PFSK-1 (cell line): Measurements from ENCODE around the gene AADACL4.

Experiments
- FOXP2 ChIP-seq: optimal IDR thresholded peaks from 2 replicates; pipeline ENCODE3; 2011; ENCODE audit warnings: borderline replicate concordance, control low read depth, inconsistent platforms; ENCODE audit not compliant: insufficient read depth; ENCODE audit errors: extremely low read length, extremely low read depth
- POLR2AphosphoS5 ChIP-seq: IDR thresholded peaks from 2 replicates; pipeline ENCODE4 v1.6.1; 2012; ENCODE audit warnings: low read depth, mild to moderate bottlenecking, control low read depth, low read length, moderate library complexity
- REST ChIP-seq, 2 experiments: IDR thresholded peaks; 2 replicates each; pipeline versions ENCODE4 v1.6.1 to v1.8.0; 2011 to 2012; ENCODE audit warnings: low read depth in 2 of 2, low read length in 2 of 2, control low read depth in 1 of 2, inconsistent platforms in 1 of 2, mild to moderate bottlenecking in 1 of 2, moderate library complexity in 1 of 2; ENCODE audit not compliant: insufficient read depth in 1 of 2
- SIN3A ChIP-seq: IDR thresholded peaks from 2 replicates; pipeline ENCODE4 v1.6.1; 2012; ENCODE audit warnings: mild to moderate bottlenecking, low read length, moderate library complexity, borderline replicate concordance; ENCODE audit not compliant: insufficient read depth
- TAF1 ChIP-seq: IDR thresholded peaks from 2 replicates; pipeline ENCODE4 v1.6.1; 2012; ENCODE audit warnings: low read length, control low read depth, borderline replicate concordance; ENCODE audit not compliant: insufficient read depth

The AADACL4 gene

DNA sequence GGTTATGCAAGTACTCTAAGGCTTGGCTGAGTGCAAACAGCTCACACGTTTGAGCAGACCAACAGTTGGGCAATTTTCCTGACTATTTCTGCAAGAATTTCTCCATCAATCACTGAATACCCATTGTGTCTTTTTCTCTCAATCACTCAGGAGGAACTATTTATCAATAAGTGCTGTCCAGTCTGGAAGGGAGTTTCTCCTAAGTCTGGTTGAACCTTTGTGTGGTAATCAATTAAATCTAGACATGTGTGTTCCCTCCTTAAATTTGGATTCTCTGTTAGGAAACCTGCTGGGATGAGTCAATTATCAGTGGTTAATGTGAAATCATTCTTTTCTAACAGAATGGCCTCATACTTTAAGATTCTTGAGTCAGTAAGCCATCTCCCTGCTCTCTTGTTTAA, 65.2 kb downstream of the AADACL4 start:
- TF ChIP-seq POLR2AphosphoS5: no peak
- no peak for TF ChIP-seq TAF1
- TF ChIP-seq SIN3A: no peak
- TF ChIP-seq FOXP2: no peak
- TF ChIP-seq REST (IDR thresholded peaks at IDR 0.05; ENCODE audit: insufficient read depth in 1 of 2, low read depth in 2 of 2, low read length in 2 of 2): no peak

DNA sequence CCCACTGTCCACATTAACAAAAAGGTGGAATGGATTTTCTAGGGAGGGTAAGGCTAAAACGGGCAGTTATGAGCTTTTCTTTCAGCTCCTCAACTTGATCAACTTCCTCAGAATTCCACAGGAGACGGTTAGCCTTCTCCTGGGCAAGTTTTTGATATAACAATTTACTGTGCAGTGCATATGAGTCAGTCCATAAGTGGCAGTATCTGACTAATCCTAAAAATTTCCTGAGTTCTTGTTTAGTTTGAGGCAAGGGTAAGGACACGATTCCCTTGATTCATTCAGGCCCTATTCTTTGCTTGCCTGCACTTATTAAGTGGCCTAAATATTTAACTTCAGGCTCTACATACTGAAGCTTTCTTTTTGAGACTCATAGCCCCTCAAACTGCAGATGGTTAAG, 65.8 kb downstream of the AADACL4 start:
- TF ChIP-seq SIN3A (no peak), REST (IDR thresholded peaks at IDR 0.05; ENCODE audit: insufficient read depth in 1 of 2, low read depth in 2 of 2, low read length in 2 of 2) (no peak), FOXP2 (no peak), POLR2AphosphoS5 (no peak), TAF1 (no peak)

DNA sequence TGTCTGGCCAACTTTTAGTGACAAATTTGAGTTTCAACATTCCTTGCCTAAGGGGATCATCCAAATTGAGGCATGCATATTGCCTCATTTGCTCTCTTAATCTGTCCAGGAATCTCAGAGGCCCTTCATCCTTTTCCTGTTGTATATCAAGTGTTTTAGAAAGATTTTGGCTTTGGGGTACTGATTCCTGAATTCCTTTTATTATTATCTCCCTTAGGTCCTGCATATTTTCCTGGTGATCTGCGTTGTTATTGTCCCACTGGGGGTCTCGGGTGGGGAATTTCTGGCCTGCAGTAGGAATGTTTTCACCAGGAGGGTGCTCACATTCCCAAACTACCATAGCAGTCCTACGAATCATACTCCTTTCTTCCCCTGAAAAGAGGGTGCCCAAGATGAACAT, 67.7 kb downstream of the AADACL4 start:
- TF ChIP-seq TAF1: no peak
- TF ChIP-seq REST (IDR thresholded peaks at IDR 0.05; ENCODE audit: insufficient read depth in 1 of 2, low read depth in 2 of 2, low read length in 2 of 2): no peak
- TF ChIP-seq FOXP2: no peak
- TF ChIP-seq POLR2AphosphoS5: no peak
- no peak for TF ChIP-seq SIN3A

DNA sequence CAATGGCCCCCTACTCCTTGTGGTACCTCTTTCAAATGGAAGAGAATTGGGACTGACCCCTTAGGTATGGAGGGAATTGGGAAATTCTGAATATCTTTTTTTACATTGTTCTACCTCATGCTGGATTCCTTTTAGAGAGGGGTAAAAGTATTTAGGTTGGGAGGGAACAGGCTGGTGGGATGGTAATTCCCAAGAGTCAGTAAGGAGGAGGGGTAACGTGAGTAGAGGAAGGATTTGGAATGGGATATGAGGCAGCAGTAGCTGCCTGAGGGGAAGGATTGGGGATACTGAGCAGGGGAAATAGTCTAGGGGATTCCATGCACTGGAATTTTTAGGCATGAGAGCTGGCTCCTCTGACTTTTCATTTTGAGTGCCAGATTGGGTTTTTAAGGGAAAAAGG, 68.2 kb downstream of the AADACL4 start:
- TF ChIP-seq SIN3A: no peak
- TF ChIP-seq POLR2AphosphoS5: no peak
- no peak for TF ChIP-seq FOXP2
- no peak for TF ChIP-seq TAF1

- TF ChIP-seq TAF1: no peak
- TF ChIP-seq SIN3A: no peak
- no peak for TF ChIP-seq POLR2AphosphoS5
- no peak for TF ChIP-seq FOXP2
- no peak for TF ChIP-seq REST (IDR thresholded peaks at IDR 0.05; ENCODE audit: insufficient read depth in 1 of 2, low read depth in 2 of 2, low read length in 2 of 2)
These were observed 69.0 kb downstream of the AADACL4 start for GRCh38 chr1:12712929-12713328.
